Lung microvascular endothelial cell (primary cell): Measurements from ENCODE around the gene MYOM1. TPM values are rescaled to one million over a fixed set of nuclear protein-coding genes. Genes with fewer than 3 reads are reported as not detected.

Experiments
- DNase-seq, 2 donors: peaks; one replicate each; pipeline versions ENCODE4 v3.0.0 to v3.0.0-alpha.2; 2010; ENCODE audit warnings: low read depth in 2 of 2
- total RNA-seq: library from RNA; depleted of rRNA; stranded (reverse); fragments of >200 nt; gene quantifications from 2 replicates; pipeline ENCODE4 v1.2.1, GENCODE V29; 2014

Gene MYOM1
- total RNA-seq, 1 donor from 2014 or later = 8.7 TPM

GRCh38 chr18:3250237-3251107 is 30.7 kb upstream of the MYOM1 start:
- peak in 1 of 2 donors; percentile 74 for DNase-seq

DNA sequence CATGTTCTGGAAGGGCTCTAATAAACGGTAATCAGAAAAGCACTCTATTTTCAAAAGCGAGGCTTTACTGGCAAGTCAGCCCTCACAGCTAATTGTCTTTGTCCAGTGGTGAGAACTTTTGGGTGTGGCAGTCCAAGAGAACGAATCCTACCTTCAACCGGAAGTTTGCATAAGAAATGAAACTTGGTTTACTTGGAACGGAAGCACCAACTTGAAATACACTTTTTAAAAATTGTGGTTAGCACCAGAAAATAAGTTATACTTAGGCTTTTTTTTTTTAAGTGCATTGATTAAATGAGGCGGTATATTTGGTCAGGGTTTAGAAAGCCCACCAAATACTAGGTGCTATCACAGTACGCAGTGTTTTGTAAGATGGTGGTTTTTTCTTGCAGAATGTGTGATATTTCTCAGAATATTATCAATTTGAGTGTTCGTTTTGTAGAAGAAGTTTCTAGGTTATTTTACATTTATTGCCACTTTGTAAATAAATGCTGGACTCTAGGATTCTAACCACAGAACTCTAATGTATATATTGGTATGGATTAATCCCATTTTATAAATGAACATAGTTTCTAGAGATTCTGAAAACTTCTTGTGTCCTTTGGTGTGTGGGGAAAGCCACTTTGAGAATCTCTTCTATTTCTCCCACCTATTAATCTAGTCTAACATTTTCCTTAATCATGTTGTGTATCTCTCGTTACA is 29.0 kb upstream of the MYOM1 start:
- DNase-seq = peak; percentile 57 to 78

GRCh38 chr18:3248062-3248657 is 28.4 kb upstream of the MYOM1 start:
- DNase-seq = peak; percentile 64 to 74

- DNase-seq = peak; percentile 98 to 99
Measured at GRCh38 chr18:3247240-3248061, 27.7 kb upstream of the MYOM1 start, which contains the start of gene MYL12A. MYL12A (plus strand) TSS chr18:3247801; CDS start chr18:3253248, 5,447 bp downstream.

- DNase-seq = peak in 1 of 2 donors; percentile 66
Measured at GRCh38 chr18:3246635-3247239, 27.0 kb upstream of the MYOM1 start.

GRCh38 chr18:3245853-3246634 is 26.3 kb upstream of the MYOM1 start:
- DNase-seq = peak; percentile 94 to 95

DNA sequence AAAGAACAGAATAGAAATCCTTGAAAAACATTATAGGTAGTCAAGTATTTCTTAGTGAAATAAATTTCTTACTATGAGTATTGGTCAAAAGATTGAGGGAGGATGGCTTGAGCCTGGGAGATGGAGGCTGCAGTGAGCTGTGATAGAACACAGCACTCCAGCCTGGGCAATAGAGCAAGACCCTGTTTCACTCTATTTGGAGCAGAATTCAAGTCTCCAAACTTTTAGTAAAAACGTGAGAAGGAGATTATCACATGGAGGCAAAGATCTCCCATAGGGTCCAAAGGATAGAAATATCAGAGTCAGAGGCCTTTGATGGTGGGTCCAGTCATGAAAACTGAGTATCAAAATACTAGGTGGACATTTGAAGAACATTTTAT is 25.4 kb upstream of the MYOM1 start:
- DNase-seq = no peak

- DNase-seq = no peak
Measured at GRCh38 chr18:3238742-3239141, 19.0 kb upstream of the MYOM1 start.

- DNase-seq = no peak
Measured at GRCh38 chr18:3236470-3236869, 16.7 kb upstream of the MYOM1 start.

DNA sequence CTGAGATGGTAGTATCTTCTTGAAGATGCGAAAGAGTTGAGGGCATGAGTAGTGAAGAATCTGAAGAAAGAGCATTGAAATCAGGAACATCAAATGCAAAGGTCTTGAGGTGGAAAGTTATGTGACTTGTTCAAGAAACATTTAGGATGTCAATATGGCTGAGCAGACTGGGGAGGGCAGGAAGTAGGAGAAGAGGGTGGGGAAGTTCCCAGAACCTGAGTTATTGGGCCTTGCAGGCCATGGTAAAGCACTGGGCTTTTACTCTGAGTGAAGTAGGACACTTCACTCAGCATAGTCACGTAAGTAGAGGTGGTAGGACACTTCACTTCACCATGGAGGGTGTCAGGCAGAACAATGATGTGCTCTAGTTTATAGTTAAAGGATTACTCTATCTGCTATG is 16.1 kb upstream of the MYOM1 start:
- DNase-seq = no peak

DNA sequence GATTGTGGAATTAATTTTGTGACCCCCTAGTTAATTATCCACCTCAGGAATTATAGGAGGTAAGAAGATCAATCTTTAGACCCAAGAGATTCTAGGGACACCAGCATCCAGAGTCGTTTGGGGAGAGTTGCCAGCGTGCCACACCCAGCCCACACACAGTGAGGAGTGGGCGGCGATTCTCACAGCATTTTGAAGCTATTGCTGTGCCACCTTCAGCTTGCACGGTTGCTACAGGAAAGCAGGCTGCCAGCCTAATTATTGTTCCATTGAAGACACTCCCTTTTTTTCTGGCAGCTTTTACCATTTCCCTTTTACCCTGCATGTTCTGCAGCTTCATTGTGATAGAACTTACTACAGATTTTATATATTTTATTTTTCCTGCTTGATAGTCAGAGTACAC is 14.7 kb upstream of the MYOM1 start:
- no peak for DNase-seq

- DNase-seq = no peak
Measured at GRCh38 chr18:3233433-3234168, 13.8 kb upstream of the MYOM1 start.

DNA sequence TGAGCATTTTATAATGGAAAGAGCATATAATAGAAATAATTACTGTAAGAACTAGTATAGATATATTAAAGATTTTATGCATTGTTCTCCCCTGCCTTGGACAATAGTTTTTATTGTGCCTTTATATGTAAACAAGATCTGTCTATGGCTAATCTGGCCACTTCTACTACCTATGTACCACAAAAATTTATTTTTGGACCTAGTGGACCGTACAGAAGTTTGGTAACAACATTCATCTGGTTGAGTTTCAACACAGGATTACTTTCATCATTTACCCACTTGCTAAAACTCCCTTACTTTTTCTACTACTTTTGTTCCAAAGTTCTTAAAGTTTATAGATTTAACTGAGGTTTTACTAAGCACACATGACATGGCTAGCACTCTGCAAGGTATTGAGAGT is 13.2 kb upstream of the MYOM1 start:
- DNase-seq = no peak

GRCh38 chr18:3230401-3231334 is 10.9 kb upstream of the MYOM1 start:
- DNase-seq = no peak

GRCh38 chr18:3226048-3226447 is 6.3 kb upstream of the MYOM1 start:
- no peak for DNase-seq

DNA sequence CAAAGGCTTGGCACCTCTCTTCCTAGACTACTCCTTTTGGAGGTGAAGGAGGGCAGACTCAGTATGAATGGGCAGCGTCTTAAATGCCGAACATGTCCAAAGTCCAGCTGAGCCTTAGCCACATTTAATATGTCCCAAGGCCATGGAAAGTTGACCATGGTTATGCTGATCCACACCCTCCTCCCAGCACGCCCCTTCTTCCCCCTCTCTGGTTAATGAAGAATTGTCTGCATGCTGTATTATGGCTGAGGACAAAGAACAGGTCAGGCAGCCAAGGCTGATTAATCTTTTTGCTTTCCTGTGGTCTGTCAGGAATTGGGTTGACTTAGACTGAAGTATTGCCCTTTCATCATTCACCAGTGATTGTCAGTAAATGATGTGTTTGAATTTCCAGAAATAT is 5.8 kb upstream of the MYOM1 start:
- no peak for DNase-seq

DNA sequence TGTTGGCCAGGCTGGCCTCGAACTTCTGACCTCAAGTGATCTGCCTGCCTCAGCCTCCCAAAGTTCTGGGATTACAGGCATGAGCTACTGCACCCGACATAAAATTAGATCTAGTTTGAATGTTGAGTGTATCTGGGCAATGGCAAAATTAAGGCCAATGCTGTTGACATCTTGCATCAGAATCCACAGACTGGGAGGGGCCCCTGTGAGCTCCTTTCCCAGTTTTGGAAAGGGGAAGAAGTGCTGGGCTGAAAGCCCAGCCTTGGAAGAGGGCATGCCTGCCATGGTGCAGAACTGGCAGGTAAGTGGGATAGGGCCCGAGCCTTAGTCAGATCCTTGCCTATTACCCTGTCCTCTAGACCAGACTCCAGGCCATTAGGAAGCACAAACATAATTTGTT is 4.5 kb upstream of the MYOM1 start:
- no peak for DNase-seq

- DNase-seq = no peak
Measured at GRCh38 chr18:3223356-3223755, 3.6 kb upstream of the MYOM1 start.
